Hepatocyte (in vitro differentiated cells): ENCODE measurements around the gene LBHD1. TPM values are rescaled to one million over a fixed set of nuclear protein-coding genes. Genes with fewer than 3 reads are reported as not detected.

Source experiments
- DNase-seq: peaks from one replicate; pipeline ENCODE4 v3.0.0-alpha.2; 2016; ENCODE audit warnings: low spot score
- H2AFZ ChIP-seq: fragments of 200-600 bp; sonication (generic); 2 replicates; pipeline ENCODE4 v1.6.0; 2016; ENCODE audit warnings: antibody characterized with exemption, mild to moderate bottlenecking
- H3K27ac ChIP-seq: fragments of 200-600 bp; sonication (generic); 2 replicates; pipeline ENCODE4 v1.5.1; 2016; ENCODE audit warnings: mild to moderate bottlenecking
- H3K27me3 ChIP-seq: fragments of 200-600 bp; sonication (generic); 2 replicates; pipeline ENCODE4 v1.6.1; 2016
- H3K36me3 ChIP-seq: fragments of 200-600 bp; sonication (generic); replicated peaks from 2 replicates; pipeline ENCODE4 v1.5.1; 2016; ENCODE audit warnings: low read depth; ENCODE audit not compliant: insufficient read depth
- H3K4me1 ChIP-seq: fragments of 200-600 bp; sonication (generic); 2 replicates; pipeline ENCODE4 v1.5.1; 2016; ENCODE audit warnings: mild to moderate bottlenecking, moderate library complexity; ENCODE audit not compliant: insufficient read depth
- H3K4me2 ChIP-seq: fragments of 200-600 bp; sonication (generic); 2 replicates; pipeline ENCODE4 v1.6.0; 2016
- H3K4me3 ChIP-seq: fragments of 200-600 bp; sonication (generic); 2 replicates; pipeline ENCODE4 v1.5.1; 2016; ENCODE audit warnings: mild to moderate bottlenecking
- H3K79me2 ChIP-seq: fragments of 200-600 bp; sonication (generic); 2 replicates; pipeline ENCODE4 v1.6.0; 2017; ENCODE audit warnings: mild to moderate bottlenecking
- H3K9me2 ChIP-seq: fragments of 200-600 bp; sonication (generic); replicated peaks from 2 replicates; pipeline ENCODE4 v1.6.0; 2017; ENCODE audit warnings: mild to moderate bottlenecking; ENCODE audit not compliant: insufficient read depth
- H3K9me3 ChIP-seq: fragments of 200-600 bp; sonication (generic); 2 replicates; pipeline ENCODE4 v1.5.1; 2016; ENCODE audit warnings: low read depth, mild to moderate bottlenecking
- H4K20me1 ChIP-seq: fragments of 200-600 bp; sonication (generic); 2 replicates; pipeline ENCODE4 v1.6.0; 2016; ENCODE audit warnings: mild to moderate bottlenecking; ENCODE audit not compliant: insufficient read depth, poor library complexity, severe bottlenecking
- EZH2 ChIP-seq: fragments of 200-600 bp; sonication (generic); IDR thresholded peaks from 2 replicates; pipeline ENCODE4 v1.6.1; 2016; ENCODE audit warnings: antibody characterized with exemption, mild to moderate bottlenecking, borderline replicate concordance
- EZH2phosphoT487 ChIP-seq: fragments of 200-600 bp; sonication (generic); IDR thresholded peaks from one replicate; pipeline ENCODE4 v1.6.1; 2018; ENCODE audit warnings: antibody characterized with exemption, mild to moderate bottlenecking, low read depth, moderate library complexity; ENCODE audit not compliant: unreplicated experiment, severe bottlenecking
- WGBS: methylation state at CpG from one replicate; pipeline ENCODE4 v1.1.6; 2016; ENCODE audit warnings: low lambda C conversion rate; ENCODE audit errors: missing lambda C conversion rate; 5-methylcytosine and 5-hydroxymethylcytosine counted together
- polyA plus RNA-seq: library from polyadenylated mRNA; unstranded; fragments of >200 nt; fragmentation: Nextera tagmentation; extraction: Ambion mirVana; gene quantifications from 2 replicates; pipeline ENCODE4 v1.2.1, GENCODE V29; 2016
- total RNA-seq: library from RNA; depleted of rRNA; stranded (reverse); fragments of >200 nt; gene quantifications from 2 replicates; pipeline ENCODE4 v1.2.3, GENCODE V29; 2014
- TF ChIP-seq, protein P1 (sequence below): fragments of 200-600 bp; sonication (generic); IDR thresholded peaks from 2 replicates; pipeline ENCODE4 v1.5.1; 2016; ENCODE audit warnings: antibody characterized with exemption, mild to moderate bottlenecking; ENCODE audit not compliant: poor library complexity

LBHD1 gene
- total and polyA plus RNA-seq, 2 experiments from 2014 or later, result 6.5 to 11.2 TPM

- Histone ChIP-seq H3K9me3 (no peaks in the 10 kb centered on the region), H3K4me2 (peak overlapping the region; percentile 97), H3K36me3 (no peaks in the 10 kb centered on the region), H2AFZ (no peak overlapping the region), H3K4me3 (no peak overlapping the region), H3K9me2 (no peaks in the 10 kb centered on the region), H3K27me3 (no peaks in the 10 kb centered on the region), H3K4me1 (peaks cover 10% of the 10 kb centered on the region), H3K79me2 (peaks cover 67% of the 10 kb centered on the region), H4K20me1 (no peaks in the 10 kb centered on the region), H3K27ac (peak overlapping the region; percentile 67)
- DNase-seq, result no peak
- WGBS, result 71% methylated on average over 8 of the region's 8 CpGs
- TF ChIP-seq EZH2phosphoT487, result no peak
These were observed 27.8 kb downstream of the LBHD1 start for GRCh38 chr11:62644220-62644619.

GRCh38 chr11:62632492-62632891 is 39.6 kb downstream of the LBHD1 start:
- no peaks in the 10 kb centered on the region for H4K20me1 ChIP-seq
- no peaks in the 10 kb centered on the region for H3K36me3 ChIP-seq
- 97% methylated on average over 6 of the region's 6 CpGs for WGBS
- no peak overlapping the region for H3K27ac ChIP-seq
- peaks cover 21% of the 10 kb centered on the region for H3K79me2 ChIP-seq
- no peaks in the 10 kb centered on the region for H3K9me2 ChIP-seq
- no peaks in the 10 kb centered on the region for H3K9me3 ChIP-seq
- no peak overlapping the region for H3K4me3 ChIP-seq
- H3K4me1 ChIP-seq, result no peaks in the 10 kb centered on the region
- H2AFZ ChIP-seq, result no peak overlapping the region
- no peak for DNase-seq
- H3K27me3 ChIP-seq, result no peaks in the 10 kb centered on the region
- no peak for TF ChIP-seq EZH2
- no peak for TF ChIP-seq EZH2phosphoT487
- TF ChIP-seq, protein P1, sequence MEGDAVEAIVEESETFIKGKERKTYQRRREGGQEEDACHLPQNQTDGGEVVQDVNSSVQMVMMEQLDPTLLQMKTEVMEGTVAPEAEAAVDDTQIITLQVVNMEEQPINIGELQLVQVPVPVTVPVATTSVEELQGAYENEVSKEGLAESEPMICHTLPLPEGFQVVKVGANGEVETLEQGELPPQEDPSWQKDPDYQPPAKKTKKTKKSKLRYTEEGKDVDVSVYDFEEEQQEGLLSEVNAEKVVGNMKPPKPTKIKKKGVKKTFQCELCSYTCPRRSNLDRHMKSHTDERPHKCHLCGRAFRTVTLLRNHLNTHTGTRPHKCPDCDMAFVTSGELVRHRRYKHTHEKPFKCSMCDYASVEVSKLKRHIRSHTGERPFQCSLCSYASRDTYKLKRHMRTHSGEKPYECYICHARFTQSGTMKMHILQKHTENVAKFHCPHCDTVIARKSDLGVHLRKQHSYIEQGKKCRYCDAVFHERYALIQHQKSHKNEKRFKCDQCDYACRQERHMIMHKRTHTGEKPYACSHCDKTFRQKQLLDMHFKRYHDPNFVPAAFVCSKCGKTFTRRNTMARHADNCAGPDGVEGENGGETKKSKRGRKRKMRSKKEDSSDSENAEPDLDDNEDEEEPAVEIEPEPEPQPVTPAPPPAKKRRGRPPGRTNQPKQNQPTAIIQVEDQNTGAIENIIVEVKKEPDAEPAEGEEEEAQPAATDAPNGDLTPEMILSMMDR, result no peak
- H3K4me2 ChIP-seq, result no peak overlapping the region

DNA sequence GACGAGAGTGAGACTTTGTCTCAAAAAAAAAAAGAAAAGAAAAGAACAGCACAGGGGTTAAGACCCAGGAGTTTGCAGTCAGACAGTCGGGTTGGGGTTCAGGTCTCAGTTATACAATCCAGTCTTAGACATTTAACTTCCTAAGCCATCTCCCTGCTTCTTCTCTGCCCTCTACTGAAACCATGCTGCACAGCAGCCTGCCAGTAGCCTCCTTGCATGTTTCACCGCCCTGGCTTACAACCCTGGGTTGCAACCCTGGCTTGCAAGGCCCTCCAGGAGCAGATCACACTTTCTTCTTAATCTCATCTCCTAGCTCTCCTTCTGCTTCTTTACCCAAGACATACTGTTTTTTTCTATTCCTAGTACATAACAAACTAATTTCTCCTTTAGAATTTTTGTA is 44.4 kb downstream of the LBHD1 start:
- Histone ChIP-seq H3K4me2 (no peak overlapping the region), H3K79me2 (no peaks in the 10 kb centered on the region), H4K20me1 (no peaks in the 10 kb centered on the region), H3K9me2 (no peaks in the 10 kb centered on the region), H3K9me3 (no peaks in the 10 kb centered on the region), H3K4me3 (no peak overlapping the region), H3K27me3 (no peaks in the 10 kb centered on the region), H3K27ac (no peak overlapping the region), H3K36me3 (no peaks in the 10 kb centered on the region), H2AFZ (no peak overlapping the region), H3K4me1 (no peaks in the 10 kb centered on the region)
- 91% methylated on average over 3 of the region's 3 CpGs for WGBS
- TF ChIP-seq EZH2phosphoT487 (no peak), EZH2 (no peak)
- TF ChIP-seq, protein P1, result no peak
- no peak for DNase-seq

GRCh38 chr11:62622476-62623089 is 49.5 kb downstream of the LBHD1 start:
- no peaks in the 10 kb centered on the region for H3K36me3 ChIP-seq
- no peak for DNase-seq
- TF ChIP-seq, protein P1, result no peak
- TF ChIP-seq EZH2phosphoT487, result no peak
- no peak for TF ChIP-seq EZH2
- no peaks in the 10 kb centered on the region for H3K27me3 ChIP-seq
- H3K9me3 ChIP-seq, result no peaks in the 10 kb centered on the region
- peak overlapping the region; percentile 92 for H3K27ac ChIP-seq
- peaks cover 29% of the 10 kb centered on the region for H3K79me2 ChIP-seq
- H4K20me1 ChIP-seq, result no peaks in the 10 kb centered on the region
- H3K4me3 ChIP-seq, result no peak overlapping the region
- H2AFZ ChIP-seq, result peak overlapping the region; percentile 6
- 92% methylated on average over 7 of the region's 7 CpGs for WGBS
- H3K4me2 ChIP-seq, result peak overlapping the region; percentile 66
- H3K9me2 ChIP-seq, result no peaks in the 10 kb centered on the region
- H3K4me1 ChIP-seq, result peaks cover 11% of the 10 kb centered on the region
